Fibroblast of lung (primary cell): ENCODE data around the gene MTMR6. TPM values are rescaled to one million over a fixed set of nuclear protein-coding genes. Genes with fewer than 3 reads are reported as not detected.

Source experiments
- DNase-seq, 2 donors: peaks; one replicate each; pipeline versions ENCODE4 v3.0.0 to v3.0.0-alpha.2; 2010; ENCODE audit warnings: low read depth in 2 of 2
- H2AFZ ChIP-seq: 2 replicates; pipeline ENCODE4 v1.5.1; 2012; ENCODE audit warnings: low read length, control low read depth, inconsistent platforms
- H3K27ac ChIP-seq: 2 replicates; pipeline ENCODE4 v1.5.1; 2011; ENCODE audit warnings: low read length, control low read depth; ENCODE audit not compliant: insufficient read depth
- H3K27me3 ChIP-seq: 2 replicates; pipeline ENCODE4 v1.5.1; 2011; ENCODE audit warnings: mild to moderate bottlenecking, low read length; ENCODE audit not compliant: control insufficient read depth, insufficient read depth
- H3K36me3 ChIP-seq: 2 replicates; pipeline ENCODE4 v1.5.1; 2011; ENCODE audit warnings: low read length; ENCODE audit not compliant: control insufficient read depth, insufficient read depth
- H3K4me1 ChIP-seq: 2 replicates; pipeline ENCODE4 v1.5.1; 2011; ENCODE audit warnings: low read length; ENCODE audit not compliant: control insufficient read depth, insufficient read depth; ENCODE audit errors: extremely low read depth
- H3K4me2 ChIP-seq: 2 replicates; pipeline ENCODE4 v1.5.1; 2011; ENCODE audit warnings: low read length, control low read depth; ENCODE audit not compliant: insufficient read depth; ENCODE audit errors: extremely low read depth
- H3K4me3 ChIP-seq, 4 experiments: fragments of 200-600 bp in 1 of 4; sonication (generic) in 1 of 4; replicated peaks in 1 of 4; 2 replicates each; pipeline ENCODE4 v1.5.1; 2011 to 2016; ENCODE audit warnings: low read length in 4 of 4, low read depth in 3 of 4, mild to moderate bottlenecking in 3 of 4, control low read depth in 2 of 4, inconsistent platforms in 1 of 4, mixed read lengths in 1 of 4; ENCODE audit not compliant: insufficient read depth in 1 of 4; ENCODE audit errors: control extremely low read depth in 1 of 4
- H3K79me2 ChIP-seq: 2 replicates; pipeline ENCODE4 v1.5.1; 2012; ENCODE audit warnings: mild to moderate bottlenecking, low read length, inconsistent platforms; ENCODE audit not compliant: control insufficient read depth, insufficient read depth
- H3K9ac ChIP-seq: 2 replicates; pipeline ENCODE4 v1.5.1; 2011; ENCODE audit warnings: mild to moderate bottlenecking, low read length, control low read depth; ENCODE audit not compliant: insufficient read depth
- H3K9me3 ChIP-seq: 2 replicates; pipeline ENCODE4 v1.5.1; 2012; ENCODE audit warnings: low read depth, low read length; ENCODE audit not compliant: control insufficient read depth, insufficient read depth
- H4K20me1 ChIP-seq: 2 replicates; pipeline ENCODE4 v1.5.1; 2011; ENCODE audit warnings: low read length; ENCODE audit not compliant: control insufficient read depth, insufficient read depth; ENCODE audit errors: extremely low read depth
- CTCF ChIP-seq, 2 donors: IDR thresholded peaks in 1 of 2; conservative IDR thresholded peaks in 1 of 2; 1 replicate in 1 of 2; 2 replicates in 1 of 2; pipeline ENCODE4 v1.5.1; 2011 to 2012; ENCODE audit warnings: low read length in 2 of 2, control low read depth in 1 of 2, inconsistent platforms in 1 of 2, low read depth in 1 of 2, mild to moderate bottlenecking in 1 of 2
- EZH2 ChIP-seq: IDR thresholded peaks from 2 replicates; pipeline ENCODE4 v1.5.1; 2012; ENCODE audit warnings: low read length, control low read depth, mild to moderate bottlenecking; ENCODE audit errors: missing control alignments
- polyA plus RNA-seq, 2 donors: library from polyadenylated mRNA; depleted of rRNA in 1 of 2; stranded (reverse) in 1 of 2; unstranded in 1 of 2; fragments of >200 nt; gene quantifications; 2 replicates each; pipeline ENCODE4 v1.2.1, GENCODE V29; 2011 to 2012; ENCODE audit warnings: missing spikeins in 1 of 2
- total RNA-seq: library from RNA; depleted of rRNA; stranded (reverse); fragments of >200 nt; gene quantifications from 2 replicates; pipeline ENCODE4 v1.2.1, GENCODE V29; 2014

MTMR6 gene
- total and polyA plus RNA-seq, 2 donors (not counting 1 experiment from before 2014, with no cell fraction given), result 20.7 to 22.5 TPM

GRCh38 chr13:25225970-25226369 lies 61.3 kb downstream of the MTMR6 start:
- Histone ChIP-seq H3K27me3 (peaks cover 3% of the 10 kb centered on the region), H3K4me1 (no peaks in the 10 kb centered on the region), H3K9ac (no peak overlapping the region)

DNA sequence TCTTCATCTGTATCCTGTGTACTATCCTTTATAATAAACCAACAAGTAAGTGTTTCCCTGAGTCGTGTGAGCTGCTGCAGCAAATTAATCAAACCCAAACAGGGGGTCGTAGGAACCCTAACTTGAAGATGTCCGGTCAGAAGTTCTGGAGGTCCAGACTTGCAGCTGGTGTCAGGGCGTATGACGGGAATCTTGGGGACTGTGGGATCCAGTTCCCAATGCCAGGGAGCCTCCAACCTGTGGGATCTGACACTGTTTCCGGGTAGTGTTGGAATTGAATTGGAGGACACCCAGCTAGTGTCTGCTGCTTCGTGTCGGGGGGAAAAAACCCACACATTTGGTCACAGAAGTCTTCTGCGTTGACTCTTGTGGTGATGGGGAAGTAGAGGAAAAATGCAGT lies 63.1 kb downstream of the MTMR6 start:
- peaks cover 3% of the 10 kb centered on the region for H3K27me3 ChIP-seq
- H3K9me3 ChIP-seq, result no peaks in the 10 kb centered on the region
- no peaks in the 10 kb centered on the region for H3K4me1 ChIP-seq
- no peak overlapping the region for H3K4me2 ChIP-seq
- H3K79me2 ChIP-seq, result no peaks in the 10 kb centered on the region
- no peaks in the 10 kb centered on the region for H4K20me1 ChIP-seq
- no peak overlapping the region for H3K4me3 ChIP-seq
- H2AFZ ChIP-seq, result no peak overlapping the region
- DNase-seq, result no peak
- no peak overlapping the region for H3K9ac ChIP-seq
- H3K36me3 ChIP-seq, result no peaks in the 10 kb centered on the region
- no peak for TF ChIP-seq EZH2
- no peak for TF ChIP-seq CTCF (conservative IDR thresholded peaks at IDR 0.05 in 1 of 2, IDR thresholded peaks at IDR 0.05 in 1 of 2; ENCODE audit: low read depth in 1 of 2, low read length in 2 of 2)
- no peak overlapping the region for H3K27ac ChIP-seq

More at GRCh38 chr13:25225970-25226369, 61.3 kb downstream of the MTMR6 start:
- Histone ChIP-seq H4K20me1 (no peaks in the 10 kb centered on the region), H3K79me2 (no peaks in the 10 kb centered on the region), H2AFZ (no peak overlapping the region), H3K36me3 (no peaks in the 10 kb centered on the region), H3K4me3 (no peak overlapping the region), H3K9me3 (no peaks in the 10 kb centered on the region), H3K4me2 (no peak overlapping the region), H3K27ac (no peak overlapping the region)
- no peak for DNase-seq
- TF ChIP-seq EZH2, result no peak
- no peak for TF ChIP-seq CTCF (conservative IDR thresholded peaks at IDR 0.05 in 1 of 2, IDR thresholded peaks at IDR 0.05 in 1 of 2; ENCODE audit: low read depth in 1 of 2, low read length in 2 of 2)

DNA sequence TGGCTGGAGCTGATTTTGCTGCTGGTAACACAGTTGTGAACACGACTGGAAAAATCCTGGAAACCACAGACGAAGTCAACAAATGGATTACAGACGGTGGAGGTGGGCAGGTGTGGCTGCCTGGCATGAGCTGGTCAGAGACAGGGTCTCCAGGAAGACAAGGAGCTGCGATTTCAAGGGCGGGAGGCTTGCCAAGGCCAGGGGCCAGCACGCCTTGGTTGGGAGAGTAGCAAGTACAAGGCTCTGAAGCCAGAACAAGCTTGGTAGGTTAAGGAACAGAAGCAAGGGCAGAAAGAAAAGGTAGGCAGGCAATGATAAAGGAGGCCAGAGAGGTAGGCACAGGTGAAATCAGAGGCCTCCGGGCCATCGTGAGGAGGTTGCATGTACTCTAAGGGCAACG lies 64.5 kb downstream of the MTMR6 start:
- no peaks in the 10 kb centered on the region for H3K79me2 ChIP-seq
- no peaks in the 10 kb centered on the region for H3K4me1 ChIP-seq
- no peaks in the 10 kb centered on the region for H3K36me3 ChIP-seq
- no peaks in the 10 kb centered on the region for H4K20me1 ChIP-seq
- no peak for TF ChIP-seq EZH2
- TF ChIP-seq CTCF (conservative IDR thresholded peaks at IDR 0.05 in 1 of 2, IDR thresholded peaks at IDR 0.05 in 1 of 2; ENCODE audit: low read depth in 1 of 2, low read length in 2 of 2), result no peak
- no peak overlapping the region for H2AFZ ChIP-seq
- H3K4me2 ChIP-seq, result no peak overlapping the region
- H3K4me3 ChIP-seq, result no peak overlapping the region
- H3K27me3 ChIP-seq, result peaks cover 3% of the 10 kb centered on the region
- no peak overlapping the region for H3K27ac ChIP-seq
- no peak for DNase-seq
- no peak overlapping the region for H3K9ac ChIP-seq
- no peaks in the 10 kb centered on the region for H3K9me3 ChIP-seq
